HL-60/S4 (cell line): ENCODE data around the gene OLFML2A.
"Not testable (repeated sequence)": the region's sequence is repeated elsewhere in the genome, so short reads cannot be mapped to it uniquely, and the experiment has no call there.

Experiments used
- in situ Hi-C: fragments of 300-500 bp; cut with MboI; formaldehyde crosslinking; loops from 2 replicates; pipeline ENCODE4 v1.14.3; 2022; ENCODE audit warnings: low sequenced_read_pairs

The OLFML2A gene

DNA sequence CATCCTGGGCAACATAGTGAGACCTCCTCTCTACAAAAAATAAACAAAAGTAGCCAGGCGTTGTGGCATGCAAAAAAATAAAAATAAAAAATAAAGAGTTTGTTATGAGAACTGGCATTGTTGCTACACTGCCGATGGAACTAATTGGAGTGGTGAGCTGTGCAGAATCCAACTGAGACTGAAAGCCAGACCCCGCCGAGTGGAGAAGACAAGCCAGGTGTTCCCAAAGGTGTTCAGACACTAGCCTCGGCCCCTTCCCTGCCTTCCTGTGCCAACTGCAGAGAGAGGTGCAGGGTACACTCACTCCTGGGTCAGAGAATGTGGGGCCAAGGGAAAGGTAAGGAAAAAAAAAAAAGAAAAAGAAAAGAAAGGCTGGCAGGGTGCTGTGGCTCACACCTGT lies 38.7 kb downstream of the OLFML2A start:
- in situ Hi-C loops: no loop called here

DNA sequence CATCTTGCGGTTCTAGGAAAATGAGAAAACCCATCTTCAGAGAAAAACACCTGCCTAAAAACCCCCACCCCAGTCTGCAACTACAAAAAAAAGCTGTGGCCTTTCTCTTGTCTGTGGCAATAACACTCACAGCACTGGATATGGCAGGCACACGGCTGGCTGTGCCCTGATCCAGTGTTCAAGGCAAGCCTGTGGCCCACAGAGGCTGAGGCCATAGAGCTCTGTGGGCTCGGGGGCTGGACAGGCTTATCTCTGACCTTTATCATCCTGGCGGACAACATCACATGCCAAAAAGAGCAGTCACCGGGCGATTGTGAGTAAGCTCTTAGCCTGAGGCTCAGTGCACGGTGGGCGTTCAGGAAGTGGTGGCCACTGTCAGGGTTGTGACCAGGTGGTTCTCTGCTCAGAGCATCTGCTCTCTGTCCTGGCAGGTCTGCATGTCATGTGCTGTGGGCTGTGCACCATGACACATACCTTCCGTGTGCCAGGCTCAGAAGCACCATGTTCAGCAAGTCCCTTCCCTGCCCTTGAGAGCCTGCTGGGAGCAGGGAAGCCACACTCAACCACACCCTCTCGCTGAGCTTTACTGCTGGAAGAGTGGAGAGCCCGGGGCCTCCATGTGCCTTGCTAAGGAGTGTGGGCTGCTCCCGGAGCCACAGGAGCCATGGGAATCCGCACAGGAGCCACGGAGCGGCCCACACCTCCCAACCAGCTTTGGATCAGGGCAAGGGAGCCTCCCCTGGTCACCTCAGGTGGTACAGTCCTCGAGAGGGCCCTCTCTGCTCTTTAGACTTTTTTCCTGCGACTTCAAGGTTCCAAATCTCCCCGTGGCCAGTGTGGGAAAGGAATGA lies 41.7 kb downstream of the OLFML2A start:
- in situ Hi-C loops: no loop called here

DNA sequence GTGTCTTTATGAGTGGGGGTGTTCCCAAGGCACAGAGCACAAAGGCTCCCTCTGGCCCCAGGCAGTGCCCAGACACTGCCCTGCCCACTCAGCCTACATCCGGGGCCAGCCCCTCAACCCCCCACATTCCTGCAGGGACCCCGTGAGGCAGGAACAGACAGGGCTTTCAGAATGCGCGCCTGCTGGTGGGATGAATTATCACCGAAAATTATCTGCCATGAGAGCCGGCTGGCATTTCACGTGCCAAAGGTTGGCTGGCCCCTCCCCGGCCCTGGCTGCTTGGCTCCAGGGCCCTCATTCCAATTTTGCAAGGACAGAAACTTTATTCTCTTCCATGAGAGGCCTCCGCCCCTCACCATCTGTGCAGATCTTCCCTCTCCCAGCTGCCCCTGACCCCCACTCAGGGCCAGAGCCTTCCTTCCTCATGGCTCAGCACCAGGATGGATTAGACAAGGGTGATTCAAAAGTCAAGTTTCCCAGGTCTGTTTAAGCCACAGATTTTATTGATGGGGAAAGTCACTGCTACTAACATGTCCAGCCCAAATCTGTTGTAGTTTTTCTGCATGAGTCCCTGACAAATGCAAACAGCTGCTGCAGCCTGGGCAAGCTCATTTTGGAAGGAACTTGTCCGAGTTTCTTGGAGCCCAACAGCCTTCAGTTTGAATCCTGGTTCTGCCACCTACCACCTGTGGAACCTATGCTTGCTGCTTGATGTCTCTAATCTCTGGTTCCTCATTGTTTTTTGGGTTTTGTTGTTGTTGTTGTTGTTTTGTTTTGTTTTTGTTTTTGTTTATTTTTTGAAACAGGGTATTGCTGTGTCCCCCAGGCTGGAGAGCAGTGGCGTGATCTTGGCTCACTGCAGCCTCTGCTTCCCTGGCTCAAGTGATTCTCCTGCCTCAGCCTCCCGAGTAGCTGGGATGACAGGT lies 44.0 kb downstream of the OLFML2A start:
- in situ Hi-C loops: no loop called here

- in situ Hi-C loops: no loop called here
Measured at GRCh38 chr9:124828489-124829333, 51.8 kb downstream of the OLFML2A start.

GRCh38 chr9:124829334-124829669 lies 52.4 kb downstream of the OLFML2A start:
- in situ Hi-C loops: no loop called here

- in situ Hi-C loops: no loop called here
Measured at GRCh38 chr9:124830593-124830992, 53.7 kb downstream of the OLFML2A start.

DNA sequence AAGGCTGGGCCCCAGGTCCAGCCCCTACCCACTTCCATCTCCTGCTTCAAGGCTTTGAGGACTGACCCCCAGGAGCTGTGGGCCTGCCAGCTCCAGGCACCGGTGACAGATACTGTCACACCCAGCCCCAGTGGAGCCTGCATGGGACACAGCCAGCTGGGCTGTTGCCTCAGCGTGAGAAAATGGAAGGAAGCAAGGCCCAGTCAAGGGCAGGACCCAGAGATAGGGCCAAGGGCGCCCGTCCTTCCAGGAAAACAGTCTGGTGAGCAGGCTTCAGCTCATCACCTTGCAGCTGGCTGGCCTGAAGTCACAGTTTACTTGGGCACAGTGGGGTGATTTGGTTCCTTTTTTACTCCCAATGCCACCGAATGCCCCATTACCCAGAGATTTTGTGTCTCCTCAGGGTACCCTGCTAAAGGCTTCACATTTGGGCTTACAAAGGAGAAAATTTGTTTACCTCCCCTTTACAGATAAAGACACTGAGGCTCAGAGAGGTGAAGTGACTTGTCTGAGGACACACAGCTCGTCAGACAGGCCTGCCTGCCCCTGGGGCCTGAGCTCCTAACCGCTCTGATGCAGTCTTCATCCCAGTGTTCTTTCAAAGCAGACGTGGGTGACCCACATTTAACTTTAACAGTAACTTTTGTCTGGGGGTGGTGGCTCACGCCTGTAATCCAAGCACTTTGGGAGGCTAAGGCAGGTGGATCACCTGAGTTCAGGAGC lies 54.9 kb downstream of the OLFML2A start:
- in situ Hi-C loops: no loop called here

DNA sequence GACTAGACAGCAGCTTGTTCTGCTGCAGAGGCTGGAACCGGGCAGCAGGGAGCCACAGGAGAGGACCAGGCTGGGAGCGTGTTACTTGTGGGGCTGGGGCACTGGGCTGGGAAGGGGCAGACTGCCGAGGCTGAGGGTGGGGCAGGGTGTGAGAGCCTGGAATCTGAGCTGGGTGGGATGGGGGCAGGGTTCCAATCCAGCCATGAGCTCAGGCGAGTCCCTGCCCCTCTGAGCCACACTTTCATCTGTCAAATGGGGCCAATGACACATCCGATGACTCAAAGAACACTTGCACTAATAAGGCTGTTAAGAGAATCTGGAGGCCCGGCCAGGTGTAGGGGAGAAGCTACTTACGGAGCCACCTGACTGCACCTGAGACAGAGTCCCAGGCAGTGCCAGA lies 57.7 kb downstream of the OLFML2A start:
- in situ Hi-C loops: no loop called here

- in situ Hi-C loops: no loop called here
Measured at GRCh38 chr9:124835026-124835557, 58.2 kb downstream of the OLFML2A start.

- in situ Hi-C loops: not testable (repeated sequence)
Measured at GRCh38 chr9:124838132-124838531, 61.2 kb downstream of the OLFML2A start.

DNA sequence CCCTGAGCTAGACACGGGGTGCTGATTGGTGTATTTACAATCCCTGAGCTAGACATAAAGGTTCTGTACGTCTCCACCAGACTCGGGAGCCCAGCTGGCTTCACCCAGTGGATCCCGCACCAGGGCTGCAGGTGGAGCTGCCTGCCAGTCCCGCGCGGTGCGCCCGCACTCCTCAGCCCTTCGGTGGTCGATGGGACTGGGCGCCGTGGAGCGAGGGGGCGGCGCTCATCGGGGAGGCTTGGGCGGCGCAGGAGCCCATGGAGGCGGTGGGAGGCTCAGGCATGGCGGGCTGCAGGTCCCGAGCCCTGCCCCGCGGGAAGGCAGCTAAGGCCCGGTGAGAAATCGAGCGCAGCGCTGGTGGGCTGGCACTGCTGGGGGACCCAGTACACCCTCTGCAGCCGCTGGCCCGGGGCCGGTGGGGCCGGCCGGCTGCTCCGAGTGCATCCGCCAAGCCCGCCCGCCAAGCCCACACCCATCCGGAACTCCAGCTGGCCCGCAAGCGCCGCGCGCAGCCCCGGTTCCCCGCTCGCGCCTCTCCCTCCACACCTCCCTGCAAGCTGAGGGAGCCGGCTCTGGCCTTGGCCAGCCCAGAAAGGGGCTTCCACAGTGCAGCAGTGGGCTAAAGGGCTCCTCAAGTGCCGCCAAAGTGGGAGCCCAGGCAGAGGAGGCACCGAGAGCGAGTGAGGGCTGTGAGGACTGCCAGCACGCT lies 61.8 kb downstream of the OLFML2A start:
- in situ Hi-C loops: not testable (repeated sequence)

GRCh38 chr9:124839612-124840299 lies 62.8 kb downstream of the OLFML2A start:
- in situ Hi-C loops: loop anchor here (5.0 kb wide), 1 partner anchor 67 kb away; the partner anchor contains the start of gene NR6A1

- in situ Hi-C loops: loop anchor here (5.0 kb wide), 1 partner anchor 68 kb away; the partner anchor contains the start of gene NR6A1
Measured at GRCh38 chr9:124840300-124840833, 63.4 kb downstream of the OLFML2A start.

- in situ Hi-C loops: loop anchor here (5.0 kb wide), 1 partner anchor 69 kb away; the partner anchor contains the start of gene NR6A1
Measured at GRCh38 chr9:124841075-124841821, 64.3 kb downstream of the OLFML2A start.

GRCh38 chr9:124843456-124844034 lies 66.6 kb downstream of the OLFML2A start:
- in situ Hi-C loops: loop anchor here (5.0 kb wide), 1 partner anchor 71 kb away; the partner anchor contains the start of gene NR6A1

GRCh38 chr9:124844291-124844690 lies 67.4 kb downstream of the OLFML2A start:
- in situ Hi-C loops: loop anchor here (5.0 kb wide), 1 partner anchor 72 kb away; the partner anchor contains the start of gene NR6A1

- in situ Hi-C loops: not testable (repeated sequence)
Measured at GRCh38 chr9:124846467-124846866, 69.5 kb downstream of the OLFML2A start.
